NCI-H526 (cell line): ENCODE results near the gene DDA1.
A peak's percentile ranks its signal among the peaks of the same experiment; 100 is the strongest.
"Not testable (repeated sequence)": the region's sequence is repeated elsewhere in the genome, so short reads cannot be mapped to it uniquely, and the experiment has no call there.

Source experiments
- DNase-seq, 2 experiments: peaks; one replicate each; lab custom pipeline; 2025; lab: John Stamatoyannopoulos, UW

Gene DDA1

GRCh38 chr19:17309198-17309964 is at the start of gene DDA1:
Gene DDA1, plus strand, starts transcription at chr19:17309563. Its CDS starts 92 bp downstream, at chr19:17309655.
- peak; percentile 97 to 99 for DNase-seq

GRCh38 chr19:17259934-17260333 is 49.4 kb upstream of the DDA1 start:
- no peak for DNase-seq

- peak; percentile 51 to 77 for DNase-seq
Measured at GRCh38 chr19:17260842-17261325, 48.5 kb upstream of the DDA1 start.

GRCh38 chr19:17262557-17262956 is 46.8 kb upstream of the DDA1 start:
- DNase-seq = no peak

GRCh38 chr19:17263712-17264640 is 45.4 kb upstream of the DDA1 start:
- no peak for DNase-seq

GRCh38 chr19:17264641-17264979 is 44.8 kb upstream of the DDA1 start, which contains the start of gene USHBP1:
Gene USHBP1, minus strand, starts transcription at chr19:17264745. Its CDS starts 446 bp downstream, at chr19:17264299.
- DNase-seq = no peak

- no peak for DNase-seq
Measured at GRCh38 chr19:17266026-17266425, 43.3 kb upstream of the DDA1 start.

- no peak for DNase-seq
Measured at GRCh38 chr19:17266589-17266974, 42.8 kb upstream of the DDA1 start.

GRCh38 chr19:17266975-17267788 is 42.2 kb upstream of the DDA1 start, which contains the start of gene BABAM1:
Gene BABAM1, plus strand, starts transcription at chr19:17267443. Its CDS starts 1,364 bp downstream, at chr19:17268807.
- DNase-seq = peak; percentile 98 to 99

- DNase-seq = no peak
Measured at GRCh38 chr19:17268754-17269153, 40.6 kb upstream of the DDA1 start.

- not testable (repeated sequence) for DNase-seq
Measured at GRCh38 chr19:17274892-17275291, 34.5 kb upstream of the DDA1 start.

- no peak for DNase-seq
Measured at GRCh38 chr19:17275441-17276175, 33.8 kb upstream of the DDA1 start.

GRCh38 chr19:17279436-17279835 is 29.9 kb upstream of the DDA1 start:
- DNase-seq = no peak

GRCh38 chr19:17281391-17282304 is 27.7 kb upstream of the DDA1 start, which contains the start of gene ANKLE1:
Gene ANKLE1, plus strand, starts transcription at chr19:17281901. Its CDS starts 20 bp downstream, at chr19:17281921.
- peak in 1 of 2 experiments; percentile 22 for DNase-seq

GRCh38 chr19:17282488-17283125 is 26.8 kb upstream of the DDA1 start:
- DNase-seq = peak; percentile 36 to 87

- no peak for DNase-seq
Measured at GRCh38 chr19:17283504-17283996, 25.8 kb upstream of the DDA1 start.

GRCh38 chr19:17285415-17286135 is 23.8 kb upstream of the DDA1 start:
- no peak for DNase-seq

- DNase-seq = no peak
Measured at GRCh38 chr19:17286263-17286662, 23.1 kb upstream of the DDA1 start.
